HEK293T (cell line): Measurements from ENCODE around the gene PCGF1.
A peak's percentile ranks its signal among the peaks of the same experiment; 100 is the strongest.
"Not testable (repeated sequence)": the region's sequence is repeated elsewhere in the genome, so short reads cannot be mapped to it uniquely, and the experiment has no call there.

Experiments
- CTCF ChIA-PET: fragments of 350-600 bp; formaldehyde crosslinking; extraction: SDS; loops from one replicate; lab custom pipeline; 2021; ENCODE audit warnings: antibody characterized with exemption, inconsistent platforms; lab: Yijun Ruan, JAX
- POLR2A ChIA-PET: fragments of 350-600 bp; formaldehyde crosslinking; extraction: SDS; loops from one replicate; lab custom pipeline; 2020; ENCODE audit warnings: antibody characterized with exemption, inconsistent platforms; lab: Yijun Ruan, JAX
- DNase-seq: peaks from one replicate; pipeline ENCODE4 v3.0.0; 2012; ENCODE audit warnings: mixed read lengths; ENCODE audit errors: extremely low spot score
- ARNT ChIP-seq: fragments of 450-650 bp; IDR thresholded peaks from 2 replicates; pipeline ENCODE4 v1.6.1; 2017; ENCODE audit warnings: mild to moderate bottlenecking
- BHLHE40 ChIP-seq: fragments of 450-650 bp; IDR thresholded peaks from 2 replicates; pipeline ENCODE4 v1.6.1; 2016; ENCODE audit warnings: mild to moderate bottlenecking, moderate library complexity, borderline replicate concordance
- CTBP1 ChIP-seq: fragments of 450-650 bp; IDR thresholded peaks from 2 replicates; pipeline ENCODE4 v1.6.1; 2016; ENCODE audit warnings: borderline replicate concordance
- ELF4 ChIP-seq: fragments of 450-650 bp; IDR thresholded peaks from 2 replicates; pipeline ENCODE4 v1.6.1; 2017; ENCODE audit warnings: antibody characterized with exemption
- FOXA1 ChIP-seq: fragments of 450-650 bp; IDR thresholded peaks from 2 replicates; pipeline ENCODE4 v1.6.1; 2016; ENCODE audit warnings: mild to moderate bottlenecking
- FOXK2 ChIP-seq: fragments of 450-650 bp; IDR thresholded peaks from 2 replicates; pipeline ENCODE4 v1.6.1; 2016; ENCODE audit warnings: mild to moderate bottlenecking
- FOXM1 ChIP-seq: fragments of 450-650 bp; IDR thresholded peaks from 2 replicates; pipeline ENCODE4 v1.6.1; 2017; ENCODE audit warnings: mild to moderate bottlenecking, borderline replicate concordance
- HDGF ChIP-seq: fragments of 450-650 bp; IDR thresholded peaks from 2 replicates; pipeline ENCODE4 v1.6.1; 2017; ENCODE audit warnings: antibody characterized with exemption, borderline replicate concordance
- L3MBTL2 ChIP-seq: fragments of 450-650 bp; conservative IDR thresholded peaks from 2 replicates; pipeline ENCODE4 v1.6.1; 2016; ENCODE audit warnings: mild to moderate bottlenecking
- LEF1 ChIP-seq: fragments of 450-650 bp; IDR thresholded peaks from 2 replicates; pipeline ENCODE4 v1.6.1; 2017; ENCODE audit warnings: mild to moderate bottlenecking, borderline replicate concordance
- NFRKB ChIP-seq: fragments of 450-650 bp; IDR thresholded peaks from 2 replicates; pipeline ENCODE4 v1.6.1; 2016; ENCODE audit warnings: mild to moderate bottlenecking, moderate library complexity
- SP1 ChIP-seq: fragments of 450-650 bp; IDR thresholded peaks from 2 replicates; pipeline ENCODE4 v1.6.1; 2017
- SUZ12 ChIP-seq: fragments of 450-650 bp; IDR thresholded peaks from 2 replicates; pipeline ENCODE4 v1.6.1; 2016; ENCODE audit warnings: mild to moderate bottlenecking
- TARDBP ChIP-seq: fragments of 450-650 bp; IDR thresholded peaks from 2 replicates; pipeline ENCODE4 v1.6.1; 2016
- ZNF384 ChIP-seq: fragments of 450-650 bp; IDR thresholded peaks from 2 replicates; pipeline ENCODE4 v1.6.1; 2016
- TF ChIP-seq, protein P1 (sequence below): fragments of 450-650 bp; IDR thresholded peaks from 2 replicates; pipeline ENCODE4 v1.6.1; 2016

Gene PCGF1

DNA sequence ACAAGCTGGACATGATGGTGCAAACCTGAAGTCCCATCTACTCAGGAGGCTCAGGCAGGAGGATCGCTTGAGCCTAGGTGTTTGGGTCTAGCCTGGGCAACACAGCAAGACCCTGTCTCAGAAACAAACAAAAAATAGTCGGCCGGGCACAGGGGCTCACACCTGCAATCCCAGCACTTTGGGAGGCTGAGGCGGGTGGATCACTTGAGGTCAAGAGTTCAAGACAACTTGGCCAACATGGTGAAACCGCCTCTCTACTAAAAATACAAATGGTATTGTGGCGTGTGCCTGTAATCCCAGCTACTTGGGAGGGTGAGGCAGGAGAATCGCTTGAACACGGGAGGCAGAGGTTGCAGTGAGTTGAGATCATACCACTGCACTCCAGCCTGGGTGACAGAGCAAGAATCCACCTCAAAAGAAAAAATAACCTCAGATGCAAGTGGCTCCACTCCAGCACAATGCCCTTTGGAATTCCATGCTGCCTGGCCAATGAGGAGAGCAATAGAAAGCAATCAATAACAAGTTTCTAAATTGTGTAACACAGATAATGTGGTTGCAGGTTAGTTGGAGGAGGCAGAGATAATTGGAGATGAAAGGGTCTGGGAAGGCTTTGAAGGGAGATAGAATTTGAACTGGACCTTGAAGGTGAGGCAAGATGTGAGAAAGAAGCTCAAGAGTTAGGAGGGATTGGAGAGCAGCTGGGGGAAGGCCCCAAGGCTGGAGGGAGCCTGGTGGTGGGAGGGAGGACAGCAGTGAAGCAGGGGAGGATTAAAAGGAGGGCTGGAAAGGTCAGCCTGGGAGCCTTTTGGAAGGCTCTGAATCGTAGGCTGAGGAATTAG, 18.6 kb downstream of the PCGF1 start:
- DNase-seq = no peak
- POLR2A ChIA-PET = interaction anchor here (1.1 kb wide), 1 partner anchor 18 kb away, joined by 4 read pairs; the partner anchor contains the start of gene PCGF1
- CTCF ChIA-PET = no interaction called here
- TF ChIP-seq BHLHE40 (no peak), ZNF384 (no peak), HDGF (no peak), L3MBTL2 (no peak), TARDBP (no peak), FOXM1 (no peak)

- CTCF ChIA-PET = no interaction called here
- TF ChIP-seq FOXK2 = no peak
- no peak for TF ChIP-seq BHLHE40
- TF ChIP-seq SP1 = no peak
- TF ChIP-seq SUZ12 = no peak
- TF ChIP-seq, protein P1, sequence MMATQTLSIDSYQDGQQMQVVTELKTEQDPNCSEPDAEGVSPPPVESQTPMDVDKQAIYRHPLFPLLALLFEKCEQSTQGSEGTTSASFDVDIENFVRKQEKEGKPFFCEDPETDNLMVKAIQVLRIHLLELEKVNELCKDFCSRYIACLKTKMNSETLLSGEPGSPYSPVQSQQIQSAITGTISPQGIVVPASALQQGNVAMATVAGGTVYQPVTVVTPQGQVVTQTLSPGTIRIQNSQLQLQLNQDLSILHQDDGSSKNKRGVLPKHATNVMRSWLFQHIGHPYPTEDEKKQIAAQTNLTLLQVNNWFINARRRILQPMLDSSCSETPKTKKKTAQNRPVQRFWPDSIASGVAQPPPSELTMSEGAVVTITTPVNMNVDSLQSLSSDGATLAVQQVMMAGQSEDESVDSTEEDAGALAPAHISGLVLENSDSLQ = no peak
- TF ChIP-seq TARDBP = no peak
These were observed 21.4 kb downstream of the PCGF1 start for GRCh38 chr2:74486141-74486540.

DNA sequence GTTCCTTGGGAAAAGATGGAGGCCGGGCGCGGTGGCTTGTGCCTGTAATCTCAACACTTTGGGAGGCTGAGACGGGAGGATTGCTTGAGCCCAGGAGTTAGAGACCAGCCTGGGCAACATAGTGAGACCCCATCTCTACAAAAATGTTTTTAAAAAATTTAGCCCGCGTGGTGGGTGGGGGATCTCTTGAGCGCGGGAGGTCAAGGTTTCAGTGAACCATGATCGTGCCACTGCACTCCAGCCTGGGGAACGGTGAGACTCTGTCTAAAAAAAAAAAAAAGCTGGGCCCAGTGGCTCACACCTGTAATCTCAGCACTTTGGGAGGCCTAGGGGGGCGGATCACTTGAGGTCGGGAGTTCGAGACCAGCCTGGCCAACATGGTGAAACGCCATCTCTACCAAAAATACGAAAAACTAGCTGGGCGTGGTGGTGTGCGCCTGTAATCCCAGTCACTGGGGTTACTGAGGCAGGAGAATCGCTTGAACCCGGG, 23.8 kb downstream of the PCGF1 start:
- DNase-seq = not testable (repeated sequence)
- ChIA-PET CTCF (interaction anchor here (0.9 to 1.2 kb wide), 3 partner anchors 25 to 48 kb away, joined by 3 to 5 read pairs (median 3); partner anchors contain the start of gene WBP1), POLR2A (interaction anchor here (0.8 to 4.1 kb wide), 8 partner anchors 11 to 105 kb away, joined by 5 to 46 read pairs (median 16); partner anchors contain the start of genes AUP1, HTRA2, MRPL53 and PCGF1)

More at GRCh38 chr2:74486141-74486540, 21.4 kb downstream of the PCGF1 start:
- no peak for DNase-seq
- POLR2A ChIA-PET = no interaction called here

- peak; percentile 57; the same call in 1 of the 2 replicates for TF ChIP-seq ELF4
- TF ChIP-seq FOXK2 = no peak
- ChIA-PET CTCF (interaction anchor here (0.7 to 1.5 kb wide), 9 partner anchors 8 to 392 kb away, joined by 3 to 10 read pairs (median 3); partner anchors contain the start of gene WBP1), POLR2A (interaction anchor here (0.6 to 4.1 kb wide), 17 partner anchors 8 to 106 kb away, joined by 3 to 46 read pairs (median 5); partner anchors contain the start of genes AUP1, DQX1, HTRA2 and MRPL53)
- DNase-seq = peak; percentile 88
These were observed 24.5 kb downstream of the PCGF1 start, which contains the start of the genes CCDC142 and TTC31 for GRCh38 chr2:74482801-74483674. CCDC142 (minus strand) TSS chr2:74482998; CDS start chr2:74482837, 161 bp downstream. TTC31 (plus strand) TSS chr2:74483081; CDS start chr2:74483096, 15 bp downstream.

DNA sequence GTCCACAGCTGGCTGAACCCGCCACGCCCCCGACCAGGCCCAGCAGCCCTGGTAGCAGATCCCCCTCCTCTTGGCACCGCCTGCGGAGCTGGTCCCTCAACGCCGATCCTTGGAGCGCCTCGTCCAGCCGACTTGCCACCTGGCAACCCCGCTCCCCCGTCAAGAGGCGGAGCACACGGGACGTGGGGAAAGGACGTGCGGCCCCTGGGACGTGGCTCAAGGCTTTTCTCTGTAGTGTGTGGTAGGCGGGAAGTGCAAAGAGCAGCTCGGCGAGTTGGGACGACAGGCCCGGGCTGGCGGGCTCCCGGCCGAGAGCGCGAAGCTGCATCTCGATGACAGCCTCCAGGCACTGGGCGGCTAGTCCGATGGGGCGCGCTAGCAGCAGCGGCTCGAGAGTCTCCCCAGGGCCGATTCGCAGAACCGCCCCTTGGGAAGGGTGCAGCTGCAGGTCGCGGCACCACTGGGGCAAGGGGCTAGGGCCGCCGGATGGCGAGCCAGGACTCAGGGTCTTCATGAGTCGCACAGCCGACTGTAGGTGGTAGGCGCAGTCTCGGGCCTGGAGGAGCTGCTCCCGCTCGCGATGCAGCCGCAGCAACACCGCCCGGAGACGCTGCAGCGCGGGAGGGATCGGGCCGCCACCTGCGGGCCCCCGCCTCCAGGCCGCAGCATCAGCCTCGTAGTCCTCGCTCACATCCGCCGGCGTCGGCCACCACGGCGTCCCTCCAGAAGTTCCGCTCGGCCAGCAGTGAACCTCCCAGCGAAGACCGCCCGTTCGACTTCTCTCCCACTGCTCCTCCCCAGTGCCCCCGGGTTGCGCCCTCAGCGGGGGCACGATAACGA, 25.3 kb downstream of the PCGF1 start:
- POLR2A ChIA-PET = interaction anchor here (0.8 to 4.1 kb wide), 17 partner anchors 7 to 112 kb away, joined by 3 to 46 read pairs (median 6); partner anchors contain the start of genes AUP1, DQX1, HTRA2 and INO80B
- DNase-seq = peak; percentile 46
- CTCF ChIA-PET = interaction anchor here (0.7 to 1.5 kb wide), 9 partner anchors 7 to 392 kb away, joined by 3 to 10 read pairs (median 3); partner anchors contain the start of gene HTRA2
- TF ChIP-seq, protein P1 = no peak
- TF ChIP-seq ZNF384 = no peak
- no peak for TF ChIP-seq LEF1
- no peak for TF ChIP-seq SUZ12
- TF ChIP-seq NFRKB = no peak
- no peak for TF ChIP-seq BHLHE40
- TF ChIP-seq ARNT = no peak
- TF ChIP-seq FOXA1 = no peak
- TF ChIP-seq FOXM1 = no peak
- TF ChIP-seq TARDBP = no peak
- TF ChIP-seq ELF4 = no peak
- no peak; the same call in 1 of the 2 replicates for TF ChIP-seq L3MBTL2
- no peak for TF ChIP-seq CTBP1

DNA sequence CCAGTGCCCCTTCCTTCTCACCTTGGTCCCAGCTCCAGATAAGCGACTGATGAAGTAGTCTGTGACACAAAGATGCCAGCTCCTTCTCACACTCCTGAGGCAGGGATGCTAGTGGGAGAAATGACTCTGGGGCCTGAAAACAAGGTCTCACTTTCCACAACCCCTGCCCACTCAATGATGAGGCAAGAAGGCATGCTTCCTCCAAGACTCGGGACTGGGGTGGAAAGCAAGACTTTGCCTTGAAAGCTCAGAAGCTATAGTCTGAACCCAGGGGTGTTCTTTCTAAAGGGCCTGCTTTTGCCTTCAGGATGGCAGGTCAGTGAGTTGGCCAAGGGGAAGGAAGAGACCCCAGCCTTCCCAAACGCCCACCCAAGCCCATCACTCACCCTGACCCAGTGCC, 26.1 kb downstream of the PCGF1 start:
- ChIA-PET POLR2A (interaction anchor here (0.9 to 4.1 kb wide), 11 partner anchors 9 to 112 kb away, joined by 3 to 46 read pairs (median 15); partner anchors contain the start of genes AUP1, HTRA2, INO80B and MOGS), CTCF (interaction anchor here (0.8 to 1.3 kb wide), 2 partner anchors 14 to 49 kb away, joined by 4 to 5 read pairs; partner anchors contain the start of gene HTRA2)

More for the DNA sequence above, 26.1 kb downstream of the PCGF1 start:
- DNase-seq = no peak
- TF ChIP-seq, protein P1 = no peak
- TF ChIP-seq NFRKB (no peak), FOXM1 (no peak), LEF1 (no peak), CTBP1 (no peak), TARDBP (no peak), HDGF (no peak), BHLHE40 (no peak), ARNT (no peak), SP1 (no peak), FOXA1 (no peak), ELF4 (no peak), SUZ12 (no peak)
